Pancreas (tissue), 10 donors: ENCODE results near the gene CSRP1. TPM values are rescaled to one million over a fixed set of nuclear protein-coding genes. Genes with fewer than 3 reads are reported as not detected.
A peak's percentile ranks its signal among the peaks of the same experiment; 100 is the strongest.

ENCODE experiments used
- ATAC-seq, 4 donors: fragments of 200-7000 bp; cut with Tn5 transposase; one replicate each; pipeline versions ENCODE4 v1.8.0 to v1.9.1; 2020; ENCODE audit warnings: mild to moderate bottlenecking in 4 of 4, moderate library complexity in 4 of 4
- DNase-seq, 6 donors: peaks; one replicate each; pipeline ENCODE4 v3.0.0-alpha.2; 2020
- FAIRE-seq: peaks from 2 replicates; lab custom pipeline; 2012; peaks lifted over from hg19 to GRCh38; lab: Jason Lieb, UNC
- H3K27ac ChIP-seq, 4 donors: fragments of 200-600 bp; sonication (generic); 1 replicate in 3 of 4; 2 replicates in 1 of 4; pipeline versions ENCODE4 v1.5.0 to v1.8.0; 2020
- H3K27me3 ChIP-seq, 4 donors: fragments of 200-600 bp; one replicate each; pipeline ENCODE4 v1.8.0; 2021
- H3K36me3 ChIP-seq, 3 donors: fragments of 200-600 bp; sonication (generic) in 1 of 3; one replicate each; pipeline versions ENCODE4 v1.5.0 to v1.8.0; 2020 to 2021
- H3K4me1 ChIP-seq, 3 donors: fragments of 200-600 bp; one replicate each; pipeline ENCODE4 v1.8.0; 2021
- H3K4me3 ChIP-seq, 4 donors: fragments of 200-600 bp; sonication (generic) in 2 of 4; one replicate each; pipeline versions ENCODE4 v1.5.0 to v1.8.0; 2020 to 2021
- H3K9me3 ChIP-seq, 4 donors: fragments of 200-600 bp; one replicate each; pipeline ENCODE4 v1.8.0; 2021
- WGBS, 2 donors: extraction: QIAGEN DNeasy Blood & Tissue Kit; methylation state at CpG; one replicate each; pipeline ENCODE4 v1.1.7; 2013; 5-methylcytosine and 5-hydroxymethylcytosine counted together
- intact Hi-C, 3 donors: fragments of 100-400 bp; cut with DNase I; formaldehyde crosslinking; loops; one replicate each; pipeline versions ENCODE4 v1.11.1 to v1.14.2; 2022
- polyA plus RNA-seq, 2 donors: library from polyadenylated mRNA; stranded (reverse); fragments of 200-250 nt; gene quantifications; one replicate each; pipeline ENCODE4 v1.2.3, GENCODE V29; 2013
- total RNA-seq, 6 donors: library from RNA; stranded (reverse); fragmentation: NEBNext Ultra II Directional in 4 of 6; extraction: Animal tissue kit (Norgen Biotek cat#: 25700) in 4 of 6; gene quantifications; one replicate each; pipeline versions ENCODE4 v1.2.1 to v1.2.4, GENCODE V29; 2021 to 2023
- TF ChIP-seq, protein P1 (sequence below), 4 donors: fragments of 200-600 bp; sonication (generic) in 3 of 4; IDR thresholded peaks; one replicate each; pipeline versions ENCODE4 v1.5.0 to v1.8.0; 2021; ENCODE audit warnings: antibody characterized with exemption in 4 of 4
- donor health status: healthy with polysubstance abuse.
- donor health status: DM: no; HTN: no; CAD: no; lungs with moderate emphysema.
- donor health status: DM: no; HTN: no; CAD: no.
- donor health status: control.
- donor health status: control.
- donor health status: Bipolar disorder and iron deficiency.
- donor health status: DM: yes; HTN: yes; CAD: no.
- donor health status: DM: no; HTN: no; CAD: no.
- donor health status: DM: no; HTN: no; CAD: no.
- donor health status: DM: yes; HTN: yes; CAD: no.

CSRP1 gene
- total and polyA plus RNA-seq, 8 donors: 49.6 to 103 (median 72.0) TPM

DNA sequence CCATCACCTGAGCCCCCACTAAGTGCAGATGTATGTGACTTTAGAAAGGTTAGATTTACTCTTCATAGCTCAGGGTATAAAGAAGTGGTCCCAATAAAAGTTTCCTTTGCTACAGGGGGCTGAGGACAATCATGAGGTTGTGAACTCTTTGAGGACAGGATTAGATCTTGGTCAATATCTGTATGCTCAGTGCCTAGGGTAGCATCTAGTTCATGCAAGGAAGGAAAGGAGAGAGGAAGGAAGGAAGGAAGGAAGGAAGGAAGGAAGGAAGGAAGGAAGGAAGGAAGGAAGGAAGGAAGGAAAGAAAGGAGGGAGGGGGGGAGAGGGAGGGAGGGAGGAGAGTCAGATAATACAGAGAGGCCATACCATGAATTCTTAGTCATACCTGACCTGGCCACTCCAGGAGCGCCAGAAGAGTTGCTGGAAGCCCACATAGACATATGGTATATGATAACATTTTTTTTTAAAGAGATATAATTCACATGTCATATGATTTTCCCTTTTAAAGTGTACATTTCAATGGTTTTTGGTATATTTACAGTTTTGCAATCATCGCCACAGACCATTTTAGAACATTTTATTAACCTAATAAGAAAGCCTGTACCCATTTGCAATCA, 9.7 kb upstream of the CSRP1 start:
- intact Hi-C loops: loop anchor here in 1 of 3 donors (5.0 kb wide), 1 partner anchor 34 kb away; no protein-coding TSS in a partner anchor

DNA sequence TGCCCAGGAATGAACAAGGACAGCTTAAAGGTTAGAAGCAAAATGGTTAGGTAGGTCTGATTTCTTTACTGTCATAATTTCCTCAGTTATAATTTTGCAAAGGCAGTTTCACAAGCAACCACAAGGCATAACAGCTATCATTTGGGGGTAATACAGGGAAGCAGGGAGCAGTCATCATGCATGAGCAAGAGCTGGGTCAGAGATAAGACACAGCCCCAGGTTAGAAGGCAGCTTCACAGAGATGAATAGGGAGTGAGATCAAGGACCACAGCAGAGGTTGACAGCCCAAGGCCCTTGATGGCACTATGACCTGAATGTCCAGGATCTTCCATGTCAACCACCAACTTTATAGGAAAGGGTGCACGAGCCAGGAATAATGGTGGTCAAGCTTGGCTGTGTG, 9.0 kb upstream of the CSRP1 start:
- Histone ChIP-seq H3K9me3 (no peaks in the 10 kb centered on the region), H3K4me3 (no peak overlapping the region), H3K27ac (no peak overlapping the region), H3K27me3 (no peaks in the 10 kb centered on the region), H3K36me3 (no peaks in the 10 kb centered on the region), H3K4me1 (peaks cover 8 to 16% (median 12%) of the 10 kb centered on the region in 3 donors)
- DNase-seq (no peak), FAIRE-seq (no peak), ATAC-seq (no peak)
- TF ChIP-seq, protein P1, sequence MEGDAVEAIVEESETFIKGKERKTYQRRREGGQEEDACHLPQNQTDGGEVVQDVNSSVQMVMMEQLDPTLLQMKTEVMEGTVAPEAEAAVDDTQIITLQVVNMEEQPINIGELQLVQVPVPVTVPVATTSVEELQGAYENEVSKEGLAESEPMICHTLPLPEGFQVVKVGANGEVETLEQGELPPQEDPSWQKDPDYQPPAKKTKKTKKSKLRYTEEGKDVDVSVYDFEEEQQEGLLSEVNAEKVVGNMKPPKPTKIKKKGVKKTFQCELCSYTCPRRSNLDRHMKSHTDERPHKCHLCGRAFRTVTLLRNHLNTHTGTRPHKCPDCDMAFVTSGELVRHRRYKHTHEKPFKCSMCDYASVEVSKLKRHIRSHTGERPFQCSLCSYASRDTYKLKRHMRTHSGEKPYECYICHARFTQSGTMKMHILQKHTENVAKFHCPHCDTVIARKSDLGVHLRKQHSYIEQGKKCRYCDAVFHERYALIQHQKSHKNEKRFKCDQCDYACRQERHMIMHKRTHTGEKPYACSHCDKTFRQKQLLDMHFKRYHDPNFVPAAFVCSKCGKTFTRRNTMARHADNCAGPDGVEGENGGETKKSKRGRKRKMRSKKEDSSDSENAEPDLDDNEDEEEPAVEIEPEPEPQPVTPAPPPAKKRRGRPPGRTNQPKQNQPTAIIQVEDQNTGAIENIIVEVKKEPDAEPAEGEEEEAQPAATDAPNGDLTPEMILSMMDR (IDR thresholded peaks at IDR 0.05): no peak
- intact Hi-C loops: loop anchor here in 2 of 3 donors (2.0 to 5.0 kb wide), 2 partner anchors 31 to 34 kb away; no protein-coding TSS in a partner anchor
- 92 to 97% methylated on average over 1 of the region's 1 CpG for WGBS, 2 donors

More for the DNA sequence above, 9.7 kb upstream of the CSRP1 start:
- Histone ChIP-seq H3K27me3 (no peaks in the 10 kb centered on the region), H3K27ac (no peak overlapping the region), H3K36me3 (no peaks in the 10 kb centered on the region), H3K9me3 (no peaks in the 10 kb centered on the region), H3K4me3 (no peak overlapping the region), H3K4me1 (peaks cover 8 to 12% (median 12%) of the 10 kb centered on the region in 3 donors)
- 67 to 97% methylated on average over 2 of the region's 2 CpGs for WGBS, 2 donors
- no peak for ATAC-seq
- no peak for FAIRE-seq
- TF ChIP-seq, protein P1 (IDR thresholded peaks at IDR 0.05): no peak
- no peak for DNase-seq

DNA sequence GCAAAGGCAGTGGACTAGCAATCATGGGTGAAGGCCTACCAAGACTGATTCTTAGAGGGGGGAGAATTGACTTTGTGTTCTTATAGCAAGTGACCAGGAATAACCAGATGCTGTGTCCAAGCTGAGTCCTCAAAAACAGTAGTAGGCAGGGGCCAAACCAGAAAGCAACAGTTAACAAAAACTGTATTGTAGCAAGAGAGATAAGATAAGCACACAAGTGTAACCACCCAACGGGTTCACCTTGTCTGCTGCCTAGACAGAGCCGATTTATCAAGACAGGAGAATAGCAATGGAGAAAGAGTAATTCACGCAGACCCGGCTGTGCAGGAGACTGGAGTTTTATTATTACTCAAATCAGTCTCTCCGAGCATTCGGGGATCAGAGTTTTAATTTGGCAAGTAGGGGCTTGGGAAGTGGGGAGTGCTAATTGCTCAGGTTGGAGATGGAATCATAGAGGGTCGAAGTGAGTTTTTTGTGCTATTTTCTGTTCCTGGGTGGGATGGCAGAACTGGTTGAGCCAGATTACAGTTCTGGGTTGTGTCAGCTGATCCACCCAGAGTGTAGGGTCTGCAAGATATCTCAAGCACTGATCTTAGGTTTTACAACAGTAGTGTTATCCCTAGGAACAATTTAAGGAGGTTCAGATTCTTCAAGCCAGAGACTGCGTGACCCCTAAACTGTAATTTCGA, 8.3 kb upstream of the CSRP1 start:
- H3K27ac ChIP-seq: peak overlapping the region in 1 of 4 donors; percentile 36
- no peaks in the 10 kb centered on the region for H3K36me3 ChIP-seq
- TF ChIP-seq, protein P1 (IDR thresholded peaks at IDR 0.05): no peak
- WGBS, 2 donors: 43 to 52% methylated on average over 9 of the region's 9 CpGs
- intact Hi-C loops: loop anchor here in 2 of 3 donors (2.0 to 5.0 kb wide), 2 partner anchors 30 to 33 kb away; no protein-coding TSS in a partner anchor
- H3K9me3 ChIP-seq: no peaks in the 10 kb centered on the region
- FAIRE-seq: no peak
- H3K27me3 ChIP-seq: no peaks in the 10 kb centered on the region
- ATAC-seq: peak in 1 of 4 donors; percentile 7
- no peak overlapping the region for H3K4me3 ChIP-seq
- H3K4me1 ChIP-seq: peaks cover 8 to 16% (median 12%) of the 10 kb centered on the region in 3 donors
- no peak for DNase-seq

DNA sequence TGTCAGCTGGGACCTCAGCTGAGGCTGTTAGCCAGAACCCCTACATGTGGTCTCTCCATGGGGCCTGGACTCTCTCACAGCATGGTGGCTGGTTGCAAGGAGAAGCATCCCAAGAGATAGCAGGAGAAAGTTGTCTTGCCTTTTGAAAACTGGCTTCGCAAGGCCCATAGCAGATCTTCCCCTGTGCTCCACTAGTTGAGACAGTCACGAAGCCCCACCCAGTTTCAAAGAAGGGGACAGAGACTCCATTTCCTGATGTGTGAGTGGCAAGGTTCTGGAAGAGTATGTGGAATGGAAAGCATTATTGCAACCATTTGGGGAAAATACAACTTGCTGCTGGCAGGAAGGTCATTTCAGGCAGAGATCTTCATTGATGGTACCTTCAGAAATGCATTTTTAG, 7.5 kb upstream of the CSRP1 start:
- Histone ChIP-seq H3K27ac (peak overlapping the region in 1 of 4 donors; percentile 36), H3K36me3 (no peaks in the 10 kb centered on the region), H3K4me1 (peaks cover 8 to 16% (median 12%) of the 10 kb centered on the region in 3 donors), H3K27me3 (no peaks in the 10 kb centered on the region), H3K4me3 (no peak overlapping the region), H3K9me3 (no peaks in the 10 kb centered on the region)
- DNase-seq: no peak
- FAIRE-seq: no peak
- no peak for ATAC-seq
- intact Hi-C loops: loop anchor here in 1 of 3 donors (2.0 kb wide), 1 partner anchor 30 kb away; no protein-coding TSS in a partner anchor
- TF ChIP-seq, protein P1 (IDR thresholded peaks at IDR 0.05): no peak
- 92 to 100% methylated on average over 2 of the region's 2 CpGs for WGBS, 2 donors
